ENCODE results near the gene RASSF7. TPM values are rescaled to one million over a fixed set of nuclear protein-coding genes. Genes with fewer than 3 reads are reported as not detected.

The RASSF7 gene
- total and polyA plus RNA-seq, 2 of the 8 experiments (the other 6 are each of a cell fraction or from before 2014, with no cell fraction given) = 22.3 to 43.9 TPM

GRCh38 chr11:590997-591396 is 30.2 kb downstream of the RASSF7 start:
- Histone ChIP-seq H3K56ac (replicated peaks; ENCODE audit: insufficient read length, low read depth, low read length) (no peak overlapping the region), H3K4me2 (ENCODE audit: insufficient read depth in 1 of 2, low read depth in 2 of 2, low read length in 2 of 2) (no peak overlapping the region), H2BK20ac (ENCODE audit: low read length) (no peak overlapping the region), H3K27me3 (replicated peaks in 1 of 4; ENCODE audit: control insufficient read depth in 3 of 4, extremely low read depth in 1 of 4, insufficient read depth in 3 of 4, low read length in 3 of 4) (no peaks in the 10 kb centered on the region), H4K91ac (replicated peaks; ENCODE audit: insufficient read length, low read length) (no peak overlapping the region), H3K23ac (ENCODE audit: insufficient read length) (no peak overlapping the region), H2BK120ac (replicated peaks; ENCODE audit: low read depth, low read length) (no peak overlapping the region), H3K14ac (ENCODE audit: insufficient read length) (no peak overlapping the region), H4K5ac (ENCODE audit: insufficient read length, low read depth, low read length) (no peak overlapping the region), H2AK5ac (ENCODE audit: low read depth, low read length) (no peak overlapping the region), H3K4me3 (ENCODE audit: extremely low read depth in 1 of 4, insufficient read depth in 2 of 4, low read depth in 3 of 4, low read length in 4 of 4) (no peak overlapping the region), H4K8ac (ENCODE audit: extremely low read depth, insufficient read depth, low read length) (no peak overlapping the region), H3K9me3 (ENCODE audit: insufficient read depth in 2 of 2, low read depth in 1 of 2, low read length in 1 of 2) (no peaks in the 10 kb centered on the region), H4K20me1 (replicated peaks in 1 of 2; ENCODE audit: control insufficient read depth in 1 of 2, insufficient read depth in 2 of 2, low read length in 2 of 2) (peaks cover 10 to 11% of the 10 kb centered on the region in 2 experiments), H3K79me2 (ENCODE audit: control insufficient read depth in 1 of 2, insufficient read depth in 2 of 2, low read length in 2 of 2) (no peaks in the 10 kb centered on the region; a peak in 1 of 4 replicates), H2BK12ac (ENCODE audit: low read depth, low read length) (no peak overlapping the region), H3K79me1 (ENCODE audit: low read depth, low read length) (peaks cover 4% of the 10 kb centered on the region; the same call in 1 of the 2 replicates), H3K36me3 (ENCODE audit: control insufficient read depth in 2 of 4, insufficient read depth in 4 of 4, low read length in 3 of 4) (peaks cover 27 to 63% (median 52%) of the 10 kb centered on the region in 4 experiments), H3K27ac (ENCODE audit: low read depth, low read length) (no peak overlapping the region), H3K4me1 (replicated peaks in 1 of 4; ENCODE audit: control insufficient read depth in 3 of 4, insufficient read depth in 4 of 4, low read length in 3 of 4) (no peaks in the 10 kb centered on the region), H3K4ac (replicated peaks; ENCODE audit: insufficient read length, low read depth, low read length) (no peak overlapping the region), H3K9ac (replicated peaks in 1 of 4; ENCODE audit: extremely low read depth in 1 of 4, low read depth in 3 of 4, low read length in 3 of 4) (no peak overlapping the region), H2AFZ (ENCODE audit: low read length) (no peak overlapping the region), H2BK15ac (ENCODE audit: low read length) (no peak overlapping the region), H3K18ac (ENCODE audit: extremely low read depth, low read length) (no peak overlapping the region), H3K23me2 (ENCODE audit: low read depth, low read length) (no peaks in the 10 kb centered on the region), H2BK5ac (ENCODE audit: low read depth, low read length) (no peak overlapping the region)
- 88% methylated on average over 11 of the region's 11 CpGs; no CpG with 5 or more reads in 1 of the 2 experiments for WGBS, 2 experiments (ENCODE audit: extremely low coverage in 1 of 2, insufficient coverage in 1 of 2, insufficient read length in 1 of 2, insufficient replicate concordance in 2 of 2, low coverage in 1 of 2, low lambda C conversion rate in 2 of 2, missing lambda C conversion rate in 1 of 2)
- ChIA-PET CTCF (ENCODE audit: partially characterized antibody) (interaction anchor here (1.0 to 1.9 kb wide), 5 partner anchors 13 to 41 kb away, joined by 3 to 11 read pairs (median 4); no protein-coding TSS in a partner anchor), POLR2A (ENCODE audit: partially characterized antibody) (interaction anchor here (1.1 to 1.4 kb wide), 2 partner anchors 13 to 17 kb away, joined by 5 to 6 read pairs; no protein-coding TSS in a partner anchor)
- FAIRE-seq = no peak
- DNase-seq (ENCODE audit: low read depth in 1 of 2, low spot score in 2 of 2) = no peak
- TF ChIP-seq SIRT6 (IDR thresholded peaks at IDR 0.05; ENCODE audit: low read length) (no peak), BACH1 (IDR thresholded peaks at IDR 0.05; ENCODE audit: low read length) (no peak), GTF2F1 (IDR thresholded peaks at IDR 0.05; ENCODE audit: borderline replicate concordance, low read depth, low read length) (no peak), POU5F1 (IDR thresholded peaks at IDR 0.05; ENCODE audit: low read depth, low read length) (no peak), KDM1A (IDR thresholded peaks at IDR 0.05; ENCODE audit: borderline replicate concordance, low read length) (no peak), RBBP5 (IDR thresholded peaks at IDR 0.05; ENCODE audit: borderline replicate concordance, low read depth, low read length) (no peak), ASH2L (IDR thresholded peaks at IDR 0.05; ENCODE audit: low read length) (no peak), SP4 (IDR thresholded peaks at IDR 0.05; ENCODE audit: low read length) (no peak), HDAC2 (IDR thresholded peaks at IDR 0.05; ENCODE audit: borderline replicate concordance in 1 of 2, low read depth in 2 of 2, low read length in 2 of 2) (no peak), CHD1 (IDR thresholded peaks at IDR 0.05; ENCODE audit: low read depth, low read length) (no peak), RFX5 (IDR thresholded peaks at IDR 0.05; ENCODE audit: borderline replicate concordance, low read depth, low read length) (no peak), NRF1 (IDR thresholded peaks at IDR 0.05; ENCODE audit: low read depth, low read length) (no peak), TAF1 (IDR thresholded peaks at IDR 0.05; ENCODE audit: low read depth, low read length) (no peak), TEAD4 (IDR thresholded peaks at IDR 0.05; ENCODE audit: low read depth, low read length) (no peak), BRCA1 (IDR thresholded peaks at IDR 0.05; ENCODE audit: low read depth, low read length) (no peak)
- TF ChIP-seq, protein P1, sequence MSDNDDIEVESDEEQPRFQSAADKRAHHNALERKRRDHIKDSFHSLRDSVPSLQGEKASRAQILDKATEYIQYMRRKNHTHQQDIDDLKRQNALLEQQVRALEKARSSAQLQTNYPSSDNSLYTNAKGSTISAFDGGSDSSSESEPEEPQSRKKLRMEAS (IDR thresholded peaks at IDR 0.05) = no peak
